SK-N-SH treated with all-trans-retinoic acid at 6 μM for 48 hours (cell line): ENCODE data around the gene CSK.
A peak's percentile ranks its signal among the peaks of the same experiment; 100 is the strongest.

Experiments used
- ATAC-seq: fragments of 200-7000 bp; cut with Tn5 transposase; 3 replicates; pipeline ENCODE4 v1.9.1; 2020; ENCODE audit warnings: mild to moderate bottlenecking, moderate library complexity
- ARNTL ChIP-seq: fragments of 450-650 bp; formaldehyde crosslinking; IDR thresholded peaks from 2 replicates; pipeline ENCODE4 v1.5.0; 2020; ENCODE audit warnings: low read depth, mild to moderate bottlenecking, moderate library complexity, borderline replicate concordance
- BACH2 ChIP-seq: fragments of 250-450 bp; sonication (Bioruptor Pico); IDR thresholded peaks from 2 replicates; pipeline ENCODE4 v1.9.0; 2021; ENCODE audit warnings: mild to moderate bottlenecking, borderline replicate concordance
- CREB5 ChIP-seq: fragments of 250-450 bp; sonication (Bioruptor Pico); IDR thresholded peaks from 2 replicates; pipeline ENCODE4 v1.5.1; 2020; ENCODE audit warnings: low read depth, mild to moderate bottlenecking, moderate library complexity
- CSDC2 ChIP-seq: fragments of 250-450 bp; sonication (Bioruptor Pico); IDR thresholded peaks from 2 replicates; pipeline ENCODE4 v1.5.0; 2020; ENCODE audit warnings: mild to moderate bottlenecking, moderate library complexity
- CSRNP3 ChIP-seq: fragments of 250-450 bp; sonication (Bioruptor Pico); IDR thresholded peaks from 2 replicates; pipeline ENCODE4 v1.5.1; 2021; ENCODE audit warnings: mild to moderate bottlenecking, moderate library complexity
- ESRRG ChIP-seq: fragments of 250-450 bp; sonication (Bioruptor Pico); IDR thresholded peaks from 2 replicates; pipeline ENCODE4 v1.6.1; 2021; ENCODE audit warnings: mild to moderate bottlenecking
- GLIS3 ChIP-seq: fragments of 250-450 bp; sonication (Bioruptor Pico); IDR thresholded peaks from 2 replicates; pipeline ENCODE4 v1.5.0; 2020; ENCODE audit warnings: mild to moderate bottlenecking, moderate library complexity
- ISL1 ChIP-seq: fragments of 250-450 bp; sonication (Bioruptor Pico); IDR thresholded peaks from 2 replicates; pipeline ENCODE4 v2.1.2; 2022; ENCODE audit warnings: mild to moderate bottlenecking, moderate library complexity
- OSR1 ChIP-seq: fragments of 250-450 bp; sonication (Bioruptor Pico); IDR thresholded peaks from 2 replicates; pipeline ENCODE4 v1.8.0; 2022; ENCODE audit warnings: moderate library complexity, mild to moderate bottlenecking, inconsistent platforms
- PATZ1 ChIP-seq: fragments of 250-450 bp; sonication (Bioruptor Pico); IDR thresholded peaks from 2 replicates; pipeline ENCODE4 v1.8.0; 2020; ENCODE audit warnings: mild to moderate bottlenecking, moderate library complexity, borderline replicate concordance
- POU6F1 ChIP-seq: fragments of 250-450 bp; sonication (Bioruptor Pico); IDR thresholded peaks from 2 replicates; pipeline ENCODE4 v1.8.0; 2021; ENCODE audit warnings: low read depth, mild to moderate bottlenecking, moderate library complexity, borderline replicate concordance
- PPARA ChIP-seq: fragments of 250-450 bp; sonication (Bioruptor Pico); IDR thresholded peaks from 2 replicates; pipeline ENCODE4 v1.5.0; 2020; ENCODE audit warnings: mild to moderate bottlenecking, borderline replicate concordance
- RARB ChIP-seq: fragments of 250-450 bp; sonication (Bioruptor Pico); IDR thresholded peaks from 2 replicates; pipeline ENCODE4 v1.8.0; 2021; ENCODE audit warnings: mild to moderate bottlenecking, moderate library complexity
- SNAI2 ChIP-seq: fragments of 250-450 bp; sonication (Bioruptor Pico); IDR thresholded peaks from 2 replicates; pipeline ENCODE4 v1.5.0; 2020; ENCODE audit warnings: mild to moderate bottlenecking, moderate library complexity
- TCF4 ChIP-seq: fragments of 250-450 bp; sonication (Bioruptor Pico); IDR thresholded peaks from 2 replicates; pipeline ENCODE4 v1.8.0; 2021; ENCODE audit warnings: mild to moderate bottlenecking, moderate library complexity, borderline replicate concordance
- TOX ChIP-seq: fragments of 250-450 bp; sonication (Bioruptor Pico); IDR thresholded peaks from 2 replicates; pipeline ENCODE4 v1.8.0; 2021; ENCODE audit warnings: mild to moderate bottlenecking, moderate library complexity, borderline replicate concordance
- TSHZ2 ChIP-seq: fragments of 250-450 bp; sonication (Bioruptor Pico); IDR thresholded peaks from 2 replicates; pipeline ENCODE4 v1.5.0; 2020; ENCODE audit warnings: mild to moderate bottlenecking, moderate library complexity
- ZC3H10 ChIP-seq: fragments of 250-450 bp; sonication (Bioruptor Pico); IDR thresholded peaks from 2 replicates; pipeline ENCODE4 v1.5.1; 2021; ENCODE audit warnings: mild to moderate bottlenecking, moderate library complexity
- ZFP30 ChIP-seq: fragments of 450-650 bp; formaldehyde crosslinking; IDR thresholded peaks from 2 replicates; pipeline ENCODE4 v1.5.0; 2022; ENCODE audit warnings: mild to moderate bottlenecking, moderate library complexity
- ZNF565 ChIP-seq: fragments of 450-650 bp; formaldehyde crosslinking; conservative IDR thresholded peaks from 2 replicates; pipeline ENCODE4 v1.5.0; 2020; ENCODE audit warnings: low read depth, mild to moderate bottlenecking, moderate library complexity
- ZNF70 ChIP-seq: fragments of 450-650 bp; formaldehyde crosslinking; IDR thresholded peaks from 2 replicates; pipeline ENCODE4 v1.5.0; 2020; ENCODE audit warnings: mild to moderate bottlenecking, moderate library complexity
- ZNF8 ChIP-seq: fragments of 450-650 bp; formaldehyde crosslinking; IDR thresholded peaks from 2 replicates; pipeline ENCODE4 v1.5.0; 2020; ENCODE audit warnings: mild to moderate bottlenecking, moderate library complexity

The CSK gene

GRCh38 chr15:74840851-74841775, 59.2 kb downstream of the CSK start:
- TF ChIP-seq ISL1 (CRISPR knock-in tag) (no peak), CREB5 (no peak), POU6F1 (CRISPR knock-in tag) (no peak), ZNF8 (CRISPR knock-in tag) (no peak), ESRRG (no peak), PPARA (CRISPR knock-in tag) (no peak), ZFP30 (CRISPR knock-in tag) (no peak), ZNF565 (CRISPR knock-in tag) (no peak), ZNF70 (CRISPR knock-in tag) (no peak), SNAI2 (CRISPR knock-in tag) (no peak), RARB (no peak), BACH2 (CRISPR knock-in tag) (no peak)
- no peak for ATAC-seq

- TF ChIP-seq CSDC2 (CRISPR knock-in tag), result no peak
- TF ChIP-seq ESRRG, result no peak
- no peak for TF ChIP-seq PPARA (CRISPR knock-in tag)
- no peak for ATAC-seq
Observed at GRCh38 chr15:74841891-74842373, 60.1 kb downstream of the CSK start.

- ATAC-seq, result peak; percentile 89
- TF ChIP-seq ZNF70 (CRISPR knock-in tag) (no peak), POU6F1 (CRISPR knock-in tag) (no peak), SNAI2 (CRISPR knock-in tag) (no peak), BACH2 (CRISPR knock-in tag) (no peak), ZFP30 (CRISPR knock-in tag) (no peak), RARB (no peak), TSHZ2 (peak; percentile 60; the same call in 1 of the 2 replicates), ESRRG (no peak), ZNF8 (CRISPR knock-in tag) (no peak), CREB5 (no peak), ISL1 (CRISPR knock-in tag) (no peak), PPARA (CRISPR knock-in tag) (no peak), ARNTL (CRISPR knock-in tag) (no peak), ZC3H10 (CRISPR knock-in tag) (0 out of 2 replicates have a peak, but pooled peaks have one; percentile 29), CSRNP3 (CRISPR knock-in tag) (no peak), OSR1 (no peak), GLIS3 (no peak), TOX (no peak), PATZ1 (CRISPR knock-in tag) (no peak), TCF4 (CRISPR knock-in tag) (no peak)
Observed at GRCh38 chr15:74842581-74843444, 60.9 kb downstream of the CSK start, which contains the start of gene ULK3. Gene ULK3 (minus strand): TSS chr15:74843156. CDS start chr15:74843105, 51 bp downstream.
